Glomerular endothelial cell (primary cell): ENCODE measurements around the gene KRT13. TPM values are rescaled to one million over a fixed set of nuclear protein-coding genes. Genes with fewer than 3 reads are reported as not detected.

Experiments
- DNase-seq: peaks from one replicate; pipeline ENCODE4 v3.0.0-alpha.2; 2011; ENCODE audit warnings: low read depth, low spot score; ENCODE audit errors: extremely low read depth
- total RNA-seq: library from RNA; depleted of rRNA; stranded (reverse); fragments of >200 nt; gene quantifications from 2 replicates; pipeline ENCODE4 v1.2.3, GENCODE V29; 2015

KRT13 gene
- total RNA-seq, 1 donor from 2014 or later, result not detected

- no peak for DNase-seq
These were observed 15.6 kb upstream of the KRT13 start for GRCh38 chr17:41520821-41521521.

GRCh38 chr17:41519501-41520224 lies 14.3 kb upstream of the KRT13 start:
- no peak for DNase-seq

DNA sequence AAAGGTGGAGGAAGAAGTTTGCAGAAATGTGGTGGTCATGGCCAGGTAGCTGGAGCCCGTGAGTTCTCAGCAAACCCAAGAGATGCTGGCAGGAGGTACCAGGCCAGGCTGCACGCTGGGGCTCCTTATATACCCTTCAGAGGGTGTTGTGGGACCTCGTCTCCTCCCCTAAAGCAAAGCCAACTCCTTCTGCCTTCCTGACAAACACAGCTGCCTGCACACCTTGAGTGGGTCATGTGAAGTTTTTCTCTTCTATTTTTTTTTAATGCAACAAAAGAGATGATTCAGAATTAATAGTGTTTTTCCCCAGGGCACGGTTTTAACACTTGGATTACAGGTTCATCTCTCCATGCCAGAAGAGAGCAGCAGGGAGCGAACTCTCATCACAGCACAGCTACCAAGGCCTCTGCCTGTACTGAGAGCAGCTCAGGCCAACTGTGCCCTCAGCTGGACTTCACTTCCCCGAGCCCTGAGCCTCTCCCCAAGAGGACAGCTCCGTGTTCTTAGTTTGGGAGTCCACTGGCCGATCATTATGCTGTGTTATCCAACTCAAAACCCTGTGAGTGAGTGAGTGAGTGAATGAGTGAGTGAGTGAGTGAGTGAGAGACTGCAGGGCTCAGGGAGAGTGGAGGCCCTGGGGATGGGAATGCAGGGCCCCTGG lies 13.5 kb upstream of the KRT13 start, which contains the start of gene KRT15:
TSS of gene KRT15 (minus strand) at position 102 of the 661 bp plus-strand sequence. CDS start at position 39, 63 bp downstream.
- DNase-seq, result no peak

DNA sequence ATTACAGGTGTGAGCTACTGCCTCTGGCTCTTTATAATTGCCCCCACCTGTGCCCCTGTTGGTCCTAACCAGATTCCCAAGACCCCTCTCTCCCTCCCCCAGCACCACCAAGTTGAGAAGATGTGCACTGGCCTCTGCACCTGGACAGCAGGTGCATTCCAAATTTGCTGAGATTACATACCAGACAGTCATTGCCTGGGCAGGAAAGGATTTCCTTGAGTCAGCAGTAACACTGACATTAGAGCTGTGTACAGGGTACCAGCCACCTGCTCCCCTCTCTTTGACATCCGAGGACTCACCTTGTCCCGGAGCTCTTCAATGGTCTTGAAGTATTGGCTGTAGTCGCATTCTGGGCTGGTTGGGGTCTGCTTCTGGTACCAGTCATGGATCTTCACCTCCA lies 12.6 kb upstream of the KRT13 start:
- DNase-seq, result no peak

- DNase-seq, result no peak
These were observed 11.4 kb upstream of the KRT13 start for GRCh38 chr17:41516830-41517283.

- no peak for DNase-seq
These were observed 10.9 kb upstream of the KRT13 start for GRCh38 chr17:41516147-41516829.

GRCh38 chr17:41513168-41513547 lies 7.7 kb upstream of the KRT13 start:
- DNase-seq, result no peak

- DNase-seq, result no peak
These were observed 7.2 kb upstream of the KRT13 start for GRCh38 chr17:41512546-41513167.

DNA sequence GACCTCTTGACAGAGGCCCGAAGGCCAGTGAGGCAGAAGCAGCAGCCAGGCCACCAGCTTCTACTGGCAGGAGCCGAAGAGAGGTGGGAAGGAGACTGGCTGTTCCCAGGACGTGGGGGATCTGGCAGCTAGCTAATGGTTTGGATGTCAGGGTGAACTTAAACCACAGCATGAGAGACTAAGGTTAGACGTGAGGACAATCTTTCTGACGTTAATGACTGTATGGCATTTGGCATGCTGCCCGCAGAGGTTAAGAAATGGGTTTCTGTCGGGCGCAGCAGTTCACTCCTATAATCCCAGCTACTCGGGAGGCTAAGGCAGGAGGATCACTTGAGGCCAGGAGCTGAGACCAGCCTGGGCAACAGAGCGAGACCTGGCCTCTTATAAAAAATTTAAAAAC lies 6.3 kb upstream of the KRT13 start:
- no peak for DNase-seq

DNA sequence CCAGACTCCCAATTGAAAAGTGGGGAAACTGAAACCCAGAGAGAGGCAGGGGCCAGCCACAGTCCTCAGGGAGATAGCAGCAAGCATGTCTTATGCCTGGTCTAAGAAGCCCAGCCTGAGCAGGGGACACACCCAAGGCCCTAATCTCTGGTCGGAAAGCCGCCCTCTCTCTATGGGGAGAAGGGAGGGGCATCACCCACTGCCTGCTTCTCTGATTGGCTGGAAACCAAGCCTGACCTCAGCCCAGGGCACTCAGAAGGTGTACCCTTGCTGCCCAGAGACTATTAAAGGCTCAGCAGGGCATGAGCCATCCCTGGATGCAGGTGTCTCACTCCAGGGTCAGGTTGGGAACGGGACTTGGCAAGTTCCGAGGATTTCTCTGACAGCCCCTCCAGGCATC lies 5.7 kb upstream of the KRT13 start:
- DNase-seq, result no peak

DNA sequence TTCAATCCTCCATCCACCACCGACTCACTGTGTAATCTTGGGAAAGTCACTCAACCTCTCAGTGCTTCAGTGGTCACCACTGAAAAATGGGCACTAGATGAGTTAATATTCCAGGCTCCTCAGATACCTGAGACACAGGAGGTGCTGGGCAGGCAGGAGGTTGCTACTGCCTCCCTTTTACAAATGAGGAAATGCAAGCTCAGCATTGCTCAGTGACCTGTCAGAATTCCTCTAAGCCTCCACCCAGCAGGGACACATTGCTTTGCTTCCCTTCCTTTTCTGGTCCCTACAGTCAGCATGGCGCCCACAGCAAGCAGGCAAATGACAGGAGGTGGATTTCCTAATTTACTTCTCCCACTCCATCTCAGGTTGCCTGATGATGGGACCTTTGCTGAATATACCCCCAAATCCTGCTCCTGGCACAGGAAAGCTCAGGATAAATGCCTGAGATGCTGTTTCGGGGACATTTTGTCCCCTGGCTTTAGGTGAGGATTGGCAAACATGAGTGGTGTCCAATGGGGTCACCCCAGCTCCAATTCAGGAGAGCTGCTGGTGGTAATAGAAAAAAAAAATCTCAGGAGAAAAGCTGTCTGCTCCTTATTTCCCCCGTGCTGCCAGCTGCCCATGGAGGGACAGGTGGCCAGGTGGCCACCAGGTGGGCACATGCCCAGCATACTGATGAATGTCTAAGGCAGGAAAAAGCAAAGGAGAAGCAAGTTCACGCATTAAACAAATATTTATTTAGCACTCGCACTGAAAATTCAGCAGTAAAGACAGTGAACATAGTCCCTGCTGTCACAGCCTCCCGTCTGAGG lies 5.0 kb upstream of the KRT13 start:
- DNase-seq, result no peak

DNA sequence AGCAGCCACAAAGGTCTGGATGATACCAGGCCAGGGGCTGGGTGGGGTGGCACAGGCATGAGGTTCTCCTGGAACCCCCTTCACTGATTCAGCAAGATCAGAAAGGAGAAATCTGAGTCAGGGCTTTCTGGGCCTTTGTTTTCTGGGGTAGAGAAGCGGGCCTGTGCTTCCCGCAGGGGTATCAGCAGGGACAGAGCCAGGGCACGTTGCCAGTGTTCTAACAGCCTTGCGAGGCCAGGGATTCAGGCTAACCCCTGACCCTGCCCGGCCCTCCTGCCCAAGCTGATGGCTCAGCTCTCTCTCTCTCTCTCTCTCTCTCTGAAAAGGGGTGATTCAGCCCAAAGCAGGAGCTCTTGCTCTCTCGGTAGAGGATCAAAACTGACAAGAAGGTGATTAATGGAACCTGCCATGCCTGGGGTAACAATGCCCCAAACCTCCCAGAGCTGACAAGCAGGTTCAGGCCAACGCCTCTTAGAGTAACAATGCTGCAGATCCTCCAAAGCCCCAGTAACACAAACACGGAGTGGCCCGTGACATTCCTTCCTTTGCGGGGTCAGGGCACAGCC lies 2.0 kb upstream of the KRT13 start:
- no peak for DNase-seq

GRCh38 chr17:41505809-41506767 lies 676 bp upstream of the KRT13 start:
- no peak for DNase-seq

DNA sequence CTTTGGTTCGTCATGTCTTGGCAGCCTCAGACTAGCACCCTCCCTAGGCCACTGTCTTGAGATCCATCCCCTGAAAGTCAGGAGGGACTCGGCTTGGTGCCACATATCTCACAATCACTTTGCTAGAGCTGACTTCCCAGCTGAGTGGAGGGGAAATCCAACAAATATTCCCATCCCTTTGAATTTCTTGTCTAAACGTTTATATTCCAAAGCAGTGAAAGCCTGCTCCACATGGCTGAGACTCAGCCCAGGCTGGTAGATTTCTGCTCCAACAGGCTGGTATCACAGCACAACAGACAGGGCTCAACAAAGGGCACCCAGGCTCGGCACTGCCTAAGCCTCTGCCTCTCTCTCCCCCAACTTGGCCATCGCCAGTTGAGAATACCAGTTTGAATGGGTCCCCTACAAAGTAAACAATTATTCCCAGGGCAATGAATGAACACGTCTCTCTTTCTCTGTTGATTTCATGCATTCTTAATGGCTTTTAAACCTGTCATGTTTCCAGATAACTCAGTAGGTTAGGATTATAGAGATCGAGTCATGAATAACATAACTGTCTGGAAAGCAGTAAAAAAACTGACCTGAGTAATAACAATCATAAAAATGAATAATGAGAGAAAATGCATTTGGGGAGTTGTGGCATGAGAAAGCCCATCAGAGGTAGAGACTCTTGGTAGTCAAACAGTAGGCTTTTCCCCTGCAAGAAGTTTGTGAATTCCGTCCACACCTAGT lies 1.0 kb downstream of the KRT13 start:
- DNase-seq, result no peak

- DNase-seq, result no peak
These were observed 2.2 kb downstream of the KRT13 start for GRCh38 chr17:41503202-41503601.

GRCh38 chr17:41500131-41500911 lies 5.1 kb downstream of the KRT13 start:
- no peak for DNase-seq

DNA sequence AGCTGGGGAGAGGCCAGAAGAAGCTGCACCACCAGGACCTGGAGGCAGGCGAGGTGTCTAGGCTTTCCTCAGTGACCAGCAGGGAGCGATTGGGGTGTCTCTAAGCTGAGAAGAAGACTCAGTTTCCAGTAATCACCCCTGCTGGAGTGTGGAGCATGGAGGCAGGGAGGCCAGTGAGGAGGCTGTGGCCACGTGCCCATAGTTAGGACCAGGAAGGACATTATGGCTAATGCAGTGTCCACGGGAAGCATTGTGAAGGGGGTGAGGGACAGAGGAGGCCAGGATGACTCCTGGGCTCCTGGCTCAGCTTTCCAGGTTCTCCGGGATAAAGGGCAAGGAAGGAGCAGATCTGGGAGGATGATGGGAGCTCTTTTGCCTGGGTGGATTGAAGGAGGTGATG lies 5.7 kb downstream of the KRT13 start:
- no peak for DNase-seq
